HG02798 (cell line): Measurements from ENCODE around the gene RAB8A.

Experiments used
- ATAC-seq: cut with Tn5 transposase; IDR thresholded peaks from one replicate; pipeline ENCODE4 v1.9.1; 2021; ENCODE audit warnings: mild to moderate bottlenecking; ENCODE audit not compliant: unreplicated experiment, poor library complexity

The RAB8A gene

DNA sequence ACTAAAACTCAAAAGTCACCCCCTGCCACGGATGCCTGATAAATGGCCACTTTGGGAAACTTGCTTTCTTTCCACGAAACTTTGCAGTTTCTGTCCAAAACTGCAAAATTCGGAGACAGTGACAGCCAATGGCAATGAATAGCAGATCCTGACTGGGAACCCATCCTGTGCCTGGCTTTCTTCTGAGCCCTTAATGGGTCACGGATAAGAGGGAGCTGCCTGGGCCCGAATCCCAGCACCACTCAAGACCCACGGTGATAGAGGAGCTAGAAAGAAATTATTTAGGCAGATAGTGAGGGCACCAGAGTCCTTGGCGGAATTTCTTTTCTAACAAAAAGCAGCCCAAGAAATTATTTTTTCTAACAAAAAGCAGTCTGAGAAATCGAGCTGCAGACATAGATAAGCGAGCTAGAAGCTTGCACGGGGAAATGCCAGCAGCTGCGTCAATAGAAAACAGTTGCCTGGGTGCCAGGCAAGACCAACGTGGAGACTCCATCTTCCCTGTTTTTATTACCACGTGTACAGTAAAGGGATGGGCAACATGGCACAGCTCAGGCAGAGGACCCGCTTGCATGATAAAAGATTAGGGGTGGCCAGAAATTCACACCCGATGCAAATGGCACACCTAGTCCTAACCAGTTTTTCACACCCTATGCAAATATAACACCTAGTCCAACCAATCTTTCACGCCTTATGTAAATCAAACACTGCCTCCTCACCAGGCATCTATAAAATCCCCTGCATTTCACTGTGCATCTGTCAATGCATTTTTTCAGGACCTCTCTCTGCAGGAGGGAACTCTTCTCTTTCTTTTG is 24.7 kb downstream of the RAB8A start:
- no peak for ATAC-seq

GRCh38 chr19:16139752-16140151 is 28.1 kb downstream of the RAB8A start:
- no peak for ATAC-seq

DNA sequence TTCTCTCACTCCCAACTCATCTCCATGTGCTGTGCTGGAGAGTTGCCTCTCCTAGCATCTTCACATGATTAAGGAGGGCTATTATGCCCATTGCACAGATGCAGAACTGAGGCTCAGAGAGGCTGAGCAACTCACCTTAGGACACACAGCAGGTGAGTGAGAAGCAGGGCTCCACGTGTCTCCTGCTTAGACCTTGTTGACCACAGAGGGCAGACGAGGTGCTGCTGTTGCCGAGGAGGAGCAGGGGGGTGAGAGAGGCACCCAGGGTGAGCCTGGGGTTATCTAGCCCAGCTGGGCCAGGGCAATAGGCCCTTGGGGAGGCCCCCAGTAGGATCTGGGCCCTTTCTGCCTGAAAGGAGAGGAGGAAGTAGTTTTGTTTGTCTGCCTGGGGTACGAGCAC is 29.4 kb downstream of the RAB8A start:
- peak; percentile 59 for ATAC-seq

- no peak for ATAC-seq
These were observed 30.4 kb downstream of the RAB8A start for GRCh38 chr19:16142032-16142580.

DNA sequence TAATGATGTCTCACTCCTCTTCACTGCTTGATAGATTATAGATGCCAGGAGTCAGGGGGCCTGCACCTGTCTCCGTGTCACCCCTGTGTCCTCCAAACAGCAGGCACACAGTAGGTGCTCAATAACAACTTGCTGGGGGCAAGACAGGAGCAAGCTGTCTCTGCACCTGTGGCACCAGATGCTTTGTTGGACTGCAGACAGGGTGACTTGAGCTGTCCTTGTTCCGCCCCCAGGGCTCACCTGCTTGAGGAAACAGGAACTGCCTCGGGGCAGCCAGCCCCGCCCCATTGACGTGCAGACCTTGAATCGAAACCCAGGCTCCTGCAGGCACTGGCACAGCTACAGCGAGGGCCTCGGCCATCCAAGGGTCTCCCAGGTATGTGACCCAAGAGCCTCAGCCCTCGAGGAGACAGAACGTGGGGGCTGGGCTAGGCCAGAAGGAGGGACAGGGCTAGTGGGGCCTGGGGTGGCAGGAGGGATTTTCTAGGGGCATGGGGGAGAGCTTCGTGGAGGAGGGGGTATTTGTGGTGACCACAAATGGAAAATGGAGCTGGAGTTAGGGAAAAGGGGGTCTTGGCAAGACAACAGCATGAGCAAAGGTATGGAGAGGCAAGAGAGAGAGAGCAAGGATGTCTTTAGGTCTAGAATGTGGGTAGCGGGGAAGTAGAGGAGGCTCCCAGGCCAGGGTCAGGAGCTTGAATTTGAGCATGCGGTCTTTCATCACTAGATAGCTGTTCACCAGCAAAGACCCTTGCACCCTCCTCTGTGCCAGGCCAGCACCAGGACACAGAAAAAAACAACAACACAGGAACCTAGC is 31.9 kb downstream of the RAB8A start, which contains the start of gene HSH2D:
TSS of gene HSH2D (plus strand) at position 287 of the 817 bp plus-strand sequence. CDS start 5,066 bp downstream, outside the sequence.
- peak; percentile 70 for ATAC-seq

GRCh38 chr19:16144216-16144581 is 32.5 kb downstream of the RAB8A start:
- ATAC-seq, result no peak

- ATAC-seq, result no peak
These were observed 34.4 kb downstream of the RAB8A start for GRCh38 chr19:16146112-16146511.

DNA sequence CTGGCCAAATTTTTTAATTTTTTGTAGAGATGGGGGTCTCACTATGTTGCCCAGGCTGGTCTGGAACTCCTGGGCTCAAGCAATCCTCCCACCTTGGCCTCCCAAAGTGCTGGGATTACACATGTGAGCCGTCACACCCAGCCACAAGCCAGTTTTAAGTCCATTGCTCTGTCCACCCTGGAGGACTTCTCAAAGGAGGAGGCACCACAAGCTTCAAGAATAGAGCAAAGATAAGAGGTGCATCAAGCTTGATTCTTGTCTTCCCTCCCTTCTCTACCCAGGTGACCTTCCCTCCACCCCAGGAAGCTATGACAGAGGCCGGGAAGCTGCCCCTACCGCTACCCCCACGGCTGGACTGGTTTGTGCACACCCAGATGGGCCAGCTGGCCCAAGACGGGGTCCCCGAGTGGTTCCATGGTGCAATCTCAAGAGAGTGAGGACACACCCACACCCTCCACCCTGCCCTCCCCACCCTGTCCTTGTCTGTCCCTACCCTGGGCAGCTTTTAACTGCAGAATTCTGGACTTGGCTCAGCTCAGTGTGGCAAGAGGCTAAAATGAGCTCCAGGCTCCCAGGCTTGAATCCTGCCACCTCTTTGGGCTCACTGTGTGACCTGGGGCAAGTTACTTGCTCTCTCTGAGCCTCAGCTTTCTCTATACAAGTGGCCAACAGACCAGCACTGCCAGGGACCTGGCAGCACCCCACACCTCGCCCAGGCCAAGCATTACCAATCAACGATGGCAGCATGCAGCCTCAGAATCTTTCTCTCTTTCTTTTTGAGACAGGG is 36.9 kb downstream of the RAB8A start:
- ATAC-seq, result no peak

- no peak for ATAC-seq
These were observed 42.1 kb downstream of the RAB8A start for GRCh38 chr19:16153582-16154336.

DNA sequence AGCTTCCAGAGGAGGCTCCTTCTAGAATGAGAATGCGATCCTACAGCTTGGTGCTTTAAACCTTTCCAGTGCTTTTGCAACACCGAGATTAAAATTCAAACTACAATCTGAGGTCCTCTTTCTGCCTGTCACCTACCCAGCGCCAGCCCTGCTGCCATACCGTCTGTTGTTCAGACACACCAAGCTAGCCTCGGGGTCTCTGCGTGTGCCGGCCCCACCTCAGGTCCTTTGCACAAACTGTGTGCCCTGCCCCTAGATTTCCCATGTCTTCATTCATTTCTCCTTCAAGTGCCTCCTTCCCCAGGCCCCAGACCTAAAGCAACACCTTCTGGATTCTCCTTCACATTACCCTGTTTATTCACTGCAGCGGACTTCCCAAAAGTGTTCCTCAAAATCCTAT is 42.9 kb downstream of the RAB8A start:
- ATAC-seq, result no peak

DNA sequence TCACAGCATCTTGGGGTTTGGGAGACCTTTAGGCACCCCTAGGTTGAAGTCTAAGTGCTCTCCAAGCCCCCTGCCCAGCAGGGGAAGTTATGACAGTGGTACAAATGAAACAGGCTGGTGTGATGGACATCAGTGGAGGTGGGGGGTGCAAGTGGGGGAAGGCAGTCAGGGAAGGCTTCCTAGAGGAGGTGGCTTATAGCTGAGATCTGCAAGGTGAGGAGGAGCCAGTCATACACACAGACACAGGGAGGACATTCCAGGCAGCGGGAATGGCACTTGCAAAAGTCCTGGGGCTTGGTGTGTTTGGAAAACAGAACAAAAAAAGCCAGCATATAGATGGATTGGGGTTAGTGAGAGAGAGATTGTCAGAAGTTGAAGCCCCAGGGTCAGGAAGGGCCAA is 43.4 kb downstream of the RAB8A start:
- ATAC-seq, result no peak

GRCh38 chr19:16156904-16157303 is 45.2 kb downstream of the RAB8A start:
- ATAC-seq, result no peak

DNA sequence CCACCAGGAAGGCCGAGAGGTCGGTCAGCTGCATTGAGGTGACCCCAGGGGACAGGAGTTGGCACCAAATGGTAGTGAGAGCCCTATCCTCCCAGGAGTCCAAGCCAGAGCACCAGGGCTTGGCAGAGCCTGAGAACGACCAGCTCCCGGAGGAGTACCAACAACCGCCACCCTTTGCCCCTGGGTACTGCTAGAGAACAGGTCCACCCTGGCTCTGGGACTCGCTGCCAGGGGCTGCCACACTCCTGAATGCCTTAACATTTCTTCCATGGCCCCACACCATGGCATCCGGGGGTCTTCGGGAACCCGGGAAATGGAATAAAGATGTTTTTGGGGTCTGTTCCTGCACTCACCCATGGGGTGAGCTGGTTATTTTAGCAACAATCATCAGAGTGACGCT is 45.9 kb downstream of the RAB8A start:
- no peak for ATAC-seq

GRCh38 chr19:16159655-16160054 is 48.0 kb downstream of the RAB8A start:
- no peak for ATAC-seq

DNA sequence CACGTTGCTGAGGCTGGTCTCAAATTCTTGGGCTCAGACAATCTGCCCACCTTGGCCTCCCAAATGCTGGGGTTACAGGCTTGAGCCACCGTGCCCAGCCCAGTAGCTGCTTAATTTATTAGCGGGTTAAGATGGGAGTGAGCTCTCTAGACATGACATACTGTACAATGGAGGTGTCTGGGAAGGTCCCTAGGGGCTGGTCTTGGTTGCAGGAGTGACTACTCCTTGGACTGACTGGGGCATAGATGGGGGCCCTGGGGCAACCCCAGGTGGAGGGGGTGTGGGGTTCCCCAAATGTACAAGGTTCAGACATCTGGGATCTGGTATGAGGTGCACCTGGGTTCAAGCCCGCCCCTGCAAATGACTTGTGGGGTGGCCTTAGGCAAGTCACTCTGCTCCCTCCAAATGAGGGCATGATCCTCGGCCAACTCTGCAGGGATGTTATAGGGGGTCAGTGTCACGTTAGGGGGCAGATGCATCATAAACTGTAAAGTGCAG is 48.8 kb downstream of the RAB8A start:
- no peak for ATAC-seq

DNA sequence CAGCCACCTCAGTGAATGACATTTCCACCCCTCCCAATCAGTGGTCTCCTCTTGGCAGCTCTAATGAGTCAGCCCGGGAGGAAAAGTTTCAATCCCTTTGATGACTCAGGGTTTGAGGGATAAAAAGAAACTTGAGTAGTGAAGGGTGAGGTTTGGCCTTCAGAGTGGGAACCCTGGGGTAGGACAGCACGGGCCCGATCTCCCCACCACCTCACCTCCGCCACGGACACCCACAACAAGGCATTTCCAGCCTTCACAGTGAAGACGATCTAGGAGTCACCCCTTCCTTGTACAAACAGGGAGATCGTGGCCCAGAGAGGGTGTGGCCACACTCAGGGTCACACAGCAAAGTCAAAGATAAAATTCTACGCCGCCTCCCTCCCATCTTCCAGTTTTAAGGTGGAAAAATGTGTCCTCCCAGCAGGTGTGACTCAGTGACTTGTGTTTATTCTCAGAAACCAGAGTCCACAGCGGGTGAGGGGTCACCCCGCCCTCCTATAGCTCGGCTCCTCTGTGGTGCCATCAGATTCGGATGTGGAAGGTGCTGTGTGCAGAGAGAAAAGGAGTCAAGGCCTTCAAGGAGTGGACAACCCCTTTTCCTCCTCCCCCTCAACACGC is 49.4 kb downstream of the RAB8A start:
- no peak for ATAC-seq

DNA sequence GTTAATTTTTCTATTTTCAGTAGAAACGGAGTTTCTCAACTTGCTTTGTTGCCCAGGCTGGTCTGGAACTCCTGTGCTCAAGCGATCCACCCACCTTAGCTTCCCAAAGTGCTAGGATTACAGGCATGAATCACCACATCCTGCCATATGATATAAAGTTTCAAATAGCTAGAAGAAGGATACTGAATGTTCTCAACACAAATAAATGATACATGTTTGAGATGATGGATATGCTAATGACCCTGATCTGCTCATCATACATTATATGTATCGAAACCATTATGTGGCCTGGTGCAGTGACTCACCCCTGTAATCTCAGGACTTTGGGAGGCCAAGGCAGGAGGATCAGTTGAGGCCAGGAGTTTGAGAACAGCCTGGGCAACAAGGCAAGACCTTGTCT is 50.2 kb downstream of the RAB8A start:
- ATAC-seq, result no peak

DNA sequence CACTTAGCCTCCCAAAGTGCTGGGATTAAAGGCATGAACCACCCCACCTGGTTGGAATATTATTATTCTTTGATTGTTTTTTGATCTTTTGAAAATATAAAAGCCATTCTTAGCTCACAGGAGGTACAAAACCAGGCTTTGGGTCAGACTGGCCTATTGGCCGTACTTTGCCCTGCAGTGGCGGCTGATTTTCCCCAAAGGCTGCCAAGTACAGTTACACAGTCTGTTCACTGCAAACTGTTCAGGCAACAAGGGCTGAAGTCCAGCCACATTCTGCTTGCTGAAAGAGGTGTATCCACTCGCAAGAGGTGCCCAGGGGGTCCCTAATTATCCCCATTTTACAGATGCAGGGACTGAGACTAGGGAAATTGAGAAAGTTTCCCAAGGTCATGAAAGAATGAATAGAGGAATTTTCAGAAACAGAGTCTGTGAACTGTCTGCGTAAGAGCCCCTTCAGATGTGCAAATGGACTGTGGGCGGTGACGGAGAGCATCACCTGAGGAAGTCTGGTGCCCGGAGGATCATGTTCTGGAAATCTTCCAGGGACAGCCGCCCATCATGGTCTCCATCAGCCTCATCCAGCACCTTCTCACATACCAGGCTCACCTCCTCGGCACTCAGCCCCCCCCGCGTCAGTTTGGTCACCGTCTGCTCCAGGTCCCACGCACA is 52.7 kb downstream of the RAB8A start:
- ATAC-seq, result no peak

DNA sequence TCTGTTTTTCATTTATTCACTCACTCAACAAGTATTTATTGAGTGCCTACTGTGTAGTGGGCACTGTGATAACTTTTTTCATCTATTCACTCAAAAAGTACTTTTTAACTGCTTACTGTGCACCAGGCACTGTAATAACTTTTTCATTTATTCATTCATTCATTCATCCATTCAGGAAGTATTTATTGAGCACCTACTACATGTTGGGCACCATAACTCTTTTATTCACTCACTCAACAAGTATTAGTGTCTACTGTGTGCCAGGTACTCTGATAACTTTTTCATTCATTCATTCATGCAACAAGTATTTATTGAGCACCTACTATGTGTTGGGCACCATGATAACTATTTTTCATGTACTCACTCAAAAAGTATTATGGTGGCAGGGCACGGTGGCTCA is 54.7 kb downstream of the RAB8A start:
- no peak for ATAC-seq
